HG03066 (cell line): ENCODE measurements around the gene EFHB.
A peak's percentile ranks its signal among the peaks of the same experiment; 100 is the strongest.
"Not testable (repeated sequence)": the region's sequence is repeated elsewhere in the genome, so short reads cannot be mapped to it uniquely, and the experiment has no call there.

Experiments used
- ATAC-seq: cut with Tn5 transposase; IDR thresholded peaks from one replicate; pipeline ENCODE4 v1.9.1; 2021; ENCODE audit warnings: low read depth; ENCODE audit not compliant: unreplicated experiment

Gene EFHB

DNA sequence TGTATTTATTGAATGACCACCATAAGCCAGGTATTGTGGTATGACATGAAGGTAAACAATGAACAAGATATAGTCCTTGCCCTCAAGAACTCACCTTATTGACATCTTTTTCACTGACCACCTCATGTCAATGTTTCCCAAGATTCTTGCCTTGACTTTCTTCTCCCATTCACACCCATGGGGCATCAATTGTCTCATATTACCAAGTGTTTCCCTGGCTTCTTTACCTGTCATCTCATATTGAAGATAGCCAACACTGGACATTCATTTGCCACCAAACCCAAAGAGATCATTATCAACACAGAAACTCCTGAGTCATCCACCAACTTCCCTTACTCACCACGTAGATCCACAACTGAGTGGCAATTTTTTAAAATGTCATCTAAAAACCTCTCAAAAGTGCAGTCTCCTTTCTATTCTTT lies 2.2 kb downstream of the EFHB start:
- ATAC-seq = peak; percentile 35

DNA sequence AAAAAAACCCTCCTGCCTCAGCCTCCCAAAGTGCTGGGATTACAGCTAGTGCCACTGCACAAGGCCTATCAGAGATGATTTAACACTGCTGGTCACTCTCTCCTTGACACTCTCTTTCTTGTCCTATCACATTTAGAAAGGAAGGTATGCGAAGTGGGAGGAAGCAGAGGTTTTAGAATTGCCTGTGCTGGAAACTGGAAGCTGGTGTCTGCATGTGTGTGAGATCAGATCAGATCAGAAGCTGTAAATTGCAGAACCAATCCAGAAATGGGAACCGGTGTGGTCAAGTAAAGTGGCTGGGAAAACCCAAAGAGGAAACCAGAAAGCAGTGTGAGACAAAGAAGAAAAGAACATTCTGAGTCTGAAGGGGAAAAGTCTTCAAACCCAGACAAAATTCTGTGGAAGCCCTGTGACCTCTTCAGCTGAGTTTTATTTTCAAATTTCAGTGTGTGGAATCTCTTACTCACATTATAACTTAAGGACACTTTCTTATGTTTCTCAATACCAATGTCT lies 2.8 kb downstream of the EFHB start:
- ATAC-seq = peak; percentile 64

DNA sequence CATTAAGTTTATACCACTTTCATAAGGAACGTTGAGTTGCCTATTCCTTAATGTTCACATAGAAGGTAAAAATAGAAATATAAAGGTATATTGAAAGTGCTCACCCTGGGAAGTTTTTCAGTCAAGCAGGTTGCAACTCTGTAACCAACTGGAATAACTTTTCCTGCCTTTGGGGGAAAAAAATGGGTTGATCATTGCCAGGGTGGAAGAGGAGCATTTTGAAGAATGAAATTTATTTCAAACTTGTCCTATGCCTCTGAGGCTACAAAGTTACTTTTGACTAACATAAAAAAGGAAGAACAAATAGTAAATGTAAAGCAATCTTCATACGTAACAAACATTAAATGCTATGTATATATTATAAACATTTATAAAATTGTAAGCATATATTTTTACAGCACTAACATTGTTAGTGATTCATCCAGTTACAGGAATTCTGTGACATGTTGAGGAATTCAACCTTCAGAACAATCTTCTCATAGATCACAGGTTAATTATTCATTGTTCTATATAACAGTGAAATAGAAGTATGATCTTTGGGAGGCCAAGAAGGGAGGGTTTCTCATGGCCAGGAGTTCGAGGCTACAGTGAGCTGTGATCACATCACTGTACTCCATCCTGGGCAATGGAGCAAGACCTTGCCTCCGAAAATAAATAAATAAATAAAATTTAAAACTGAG lies 13.5 kb downstream of the EFHB start:
- ATAC-seq = no peak

DNA sequence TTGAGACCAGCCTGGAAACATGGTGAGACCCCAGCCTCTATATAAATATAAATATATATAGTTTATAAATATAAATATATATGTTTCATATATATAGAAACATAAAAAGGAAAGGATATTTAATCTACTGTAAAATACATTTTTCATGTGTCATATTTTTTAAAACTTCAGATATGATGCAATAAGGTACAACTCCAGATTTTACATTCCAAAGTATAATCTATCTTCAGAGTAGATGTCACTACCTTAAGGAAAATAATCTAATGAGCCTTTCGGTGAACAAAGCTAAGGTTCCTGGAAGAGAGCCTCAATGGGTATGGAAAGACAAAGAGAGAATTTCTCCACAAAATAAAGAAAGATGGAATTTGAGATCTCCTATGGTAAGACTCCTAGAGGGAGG lies 16.9 kb downstream of the EFHB start:
- ATAC-seq = no peak

DNA sequence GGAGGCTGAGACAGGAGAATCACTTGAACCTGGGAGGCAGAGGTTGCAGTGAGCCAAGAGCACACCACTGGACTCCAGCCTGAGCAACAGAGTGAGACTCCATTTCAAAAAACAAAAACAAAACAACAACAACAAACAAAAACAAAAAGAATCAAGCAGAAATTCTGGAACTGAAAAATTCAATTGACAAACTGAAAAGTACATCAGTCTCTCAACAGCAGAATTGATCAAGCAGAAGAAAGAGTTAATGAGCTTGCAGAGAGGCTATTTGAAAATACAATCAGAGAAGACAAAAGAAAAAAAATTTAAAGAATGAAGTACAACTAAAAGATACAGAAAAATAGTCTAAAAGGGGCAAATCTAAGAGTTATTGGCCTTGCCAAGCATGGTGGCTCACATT lies 22.6 kb downstream of the EFHB start:
- no peak for ATAC-seq

DNA sequence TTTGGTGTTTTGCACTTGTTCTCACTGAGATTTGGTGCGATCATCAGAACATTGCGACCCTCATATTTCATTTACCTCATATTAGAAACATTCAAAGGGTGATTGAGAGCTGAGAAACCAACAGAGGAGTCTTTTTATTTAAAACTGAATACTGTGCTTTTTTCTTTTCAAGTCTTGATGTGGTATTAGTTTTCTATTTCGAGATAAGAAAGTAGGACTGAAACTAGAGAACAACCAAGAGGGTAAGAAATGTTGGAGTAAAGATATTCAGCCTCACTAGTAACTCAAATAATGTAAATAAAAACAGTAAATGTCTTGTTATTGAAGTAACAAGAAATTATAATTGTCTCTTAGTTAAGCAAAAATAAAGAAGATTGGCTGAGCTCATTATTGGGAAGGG lies 26.5 kb downstream of the EFHB start:
- ATAC-seq = no peak

DNA sequence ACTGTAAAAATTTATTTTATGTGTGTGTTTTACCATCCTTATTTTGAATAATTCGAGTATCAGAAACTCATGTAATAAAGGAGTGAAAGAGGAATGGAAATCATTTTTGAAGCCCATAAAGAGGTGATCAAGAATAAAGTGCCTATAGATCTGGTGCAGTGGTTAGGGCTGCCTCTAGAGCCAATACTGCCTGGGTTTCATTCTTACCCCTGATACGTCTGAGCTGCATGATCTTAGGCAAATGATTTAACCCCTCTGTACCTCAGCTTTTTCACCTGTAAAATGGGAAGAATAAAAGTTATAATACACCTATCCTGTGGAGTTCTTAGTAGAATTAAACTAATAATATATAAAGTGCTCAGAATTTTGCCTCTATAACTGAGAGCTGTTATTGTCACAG lies 30.4 kb downstream of the EFHB start:
- no peak for ATAC-seq

DNA sequence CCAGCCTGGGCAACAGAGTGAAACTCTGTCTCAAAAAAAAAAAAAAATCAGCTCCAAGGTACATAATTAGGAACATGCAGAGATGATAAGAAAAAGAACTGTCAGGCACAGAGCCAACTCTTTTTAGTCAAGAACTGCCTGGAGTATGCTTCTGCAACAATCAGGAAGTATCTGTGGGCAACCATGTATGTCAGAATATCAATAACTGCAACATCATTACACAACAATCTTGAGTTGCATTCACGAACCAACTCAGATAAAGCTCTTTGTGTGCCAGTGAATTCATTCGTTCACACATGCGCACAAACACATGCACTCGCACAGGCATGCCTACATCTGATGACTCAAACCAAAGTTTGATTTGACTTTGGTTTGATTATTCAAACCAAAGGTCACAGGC lies 32.1 kb downstream of the EFHB start:
- no peak for ATAC-seq

DNA sequence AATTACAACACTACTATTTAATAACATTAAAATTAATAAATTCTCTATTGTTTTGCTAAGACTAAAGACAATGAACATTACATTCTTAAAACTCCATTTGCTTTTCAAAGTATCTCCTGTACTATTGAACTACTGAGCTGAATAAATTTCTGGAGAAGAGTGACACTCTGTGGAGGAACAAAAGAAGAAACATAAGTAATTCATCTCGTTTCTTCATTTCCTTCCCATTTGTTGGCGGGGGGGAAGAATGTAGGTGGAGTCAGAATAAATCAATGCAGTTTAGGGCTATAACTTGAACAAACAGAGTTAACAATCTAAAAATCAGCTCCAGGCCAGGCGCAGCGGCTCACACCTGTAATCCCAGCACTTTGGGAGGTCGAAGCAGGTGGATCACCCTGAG lies 32.7 kb downstream of the EFHB start:
- no peak for ATAC-seq

DNA sequence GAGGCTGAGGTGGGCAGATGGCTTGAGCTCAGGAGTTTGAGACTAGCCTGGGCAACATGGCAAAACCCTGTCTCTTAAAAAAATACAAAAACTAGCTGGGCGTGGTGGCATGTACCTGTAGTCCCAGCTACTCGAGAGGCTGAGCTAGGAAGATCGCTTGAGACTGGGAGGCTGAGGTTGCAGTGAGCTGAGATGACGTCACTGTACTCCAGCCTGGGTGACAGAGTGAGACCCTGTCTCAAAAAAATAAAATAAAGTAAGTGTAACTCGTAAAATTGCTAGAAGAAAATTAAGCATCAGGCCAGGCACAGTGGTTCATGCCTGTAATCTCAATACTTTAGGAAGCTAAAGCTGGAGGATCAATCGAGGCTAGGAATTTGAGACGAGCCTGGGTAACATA lies 34.2 kb downstream of the EFHB start:
- ATAC-seq = not testable (repeated sequence)

DNA sequence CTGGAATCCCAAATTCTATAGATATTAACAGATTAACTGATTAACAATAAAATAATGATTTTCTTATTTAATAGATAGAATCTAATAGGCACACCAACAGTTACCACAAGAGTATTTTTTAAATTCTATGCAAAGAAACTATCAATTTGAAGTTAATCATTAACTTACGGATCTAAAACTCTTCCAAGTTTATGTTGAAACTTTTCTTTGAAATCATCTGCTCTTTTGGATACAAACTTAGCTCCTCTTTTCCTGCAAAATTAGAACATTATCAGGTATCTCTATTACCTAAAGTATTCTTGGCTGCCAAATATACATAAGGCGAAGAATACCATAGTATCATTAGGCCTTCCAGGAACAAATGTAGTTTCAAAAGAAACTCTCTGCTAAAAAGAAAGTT lies 34.8 kb downstream of the EFHB start:
- ATAC-seq = no peak

DNA sequence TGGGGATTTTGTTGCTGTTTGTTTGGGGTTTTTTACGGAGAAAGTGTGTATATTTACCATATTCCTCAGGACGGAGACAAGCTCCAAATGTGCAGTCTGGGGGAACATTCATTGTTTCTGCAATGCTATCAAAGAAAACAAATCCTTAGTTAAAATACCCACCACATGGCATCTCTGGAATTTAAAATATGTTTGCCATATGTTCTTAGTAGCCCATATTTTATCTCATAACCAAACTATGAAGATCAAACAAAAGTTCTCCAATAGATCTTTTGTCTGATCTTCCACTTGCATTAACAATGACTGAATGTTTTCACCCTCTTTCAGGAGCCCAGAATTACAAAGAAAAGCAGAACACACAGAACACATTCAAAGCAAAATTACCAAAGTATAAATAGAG lies 35.3 kb downstream of the EFHB start:
- ATAC-seq = no peak

DNA sequence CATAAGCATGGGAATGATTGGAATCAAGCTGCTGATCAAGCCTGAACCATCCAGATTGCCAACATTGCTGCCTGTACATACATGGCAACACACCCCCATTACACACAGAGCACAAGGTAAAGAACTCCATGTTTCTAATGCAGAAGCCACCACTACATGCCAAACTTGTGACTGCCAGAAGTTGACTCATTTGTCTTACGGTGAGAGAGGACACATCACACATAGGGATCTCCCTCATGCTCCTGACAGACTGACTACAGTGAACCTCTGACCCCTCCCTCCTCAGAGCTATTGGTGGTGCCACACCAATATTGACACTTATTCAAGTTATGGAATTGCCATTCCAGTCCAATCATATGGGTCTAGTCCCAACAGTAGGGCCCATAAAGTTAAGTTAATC lies 42.3 kb downstream of the EFHB start:
- ATAC-seq = no peak

DNA sequence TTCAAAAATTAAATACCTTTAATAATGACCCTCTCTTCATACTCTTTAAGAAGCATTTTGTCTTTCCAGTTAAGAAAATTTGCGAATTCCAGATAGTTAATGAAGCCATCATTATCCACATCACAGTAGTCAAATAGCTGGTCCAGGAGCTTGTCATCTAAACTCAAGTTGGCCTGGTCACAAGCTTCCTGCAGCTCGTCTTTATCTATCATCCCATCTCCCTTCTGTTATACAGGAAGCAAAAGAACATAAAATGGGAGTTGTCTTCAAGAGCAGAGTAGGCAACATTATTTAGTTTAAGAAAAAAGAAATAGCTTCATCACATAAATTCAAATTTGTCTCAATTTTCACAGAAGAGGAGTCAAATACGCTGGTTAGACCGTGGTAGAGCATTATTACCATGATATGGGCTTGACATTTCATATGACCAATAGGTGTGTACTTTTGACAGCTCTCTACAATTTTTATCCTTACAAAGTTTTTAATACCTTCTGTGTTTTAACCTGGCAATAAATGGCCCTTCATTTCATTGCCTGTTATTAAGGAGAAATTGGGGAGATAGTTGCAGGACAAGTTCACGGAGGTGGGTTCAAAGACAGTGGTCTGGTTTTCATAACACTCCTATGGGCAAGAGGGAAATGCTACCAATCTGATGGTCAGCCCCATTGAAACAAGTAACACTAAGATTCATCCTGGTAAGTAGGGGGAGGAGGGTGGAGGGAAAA lies 45.4 kb downstream of the EFHB start:
- ATAC-seq = no peak

DNA sequence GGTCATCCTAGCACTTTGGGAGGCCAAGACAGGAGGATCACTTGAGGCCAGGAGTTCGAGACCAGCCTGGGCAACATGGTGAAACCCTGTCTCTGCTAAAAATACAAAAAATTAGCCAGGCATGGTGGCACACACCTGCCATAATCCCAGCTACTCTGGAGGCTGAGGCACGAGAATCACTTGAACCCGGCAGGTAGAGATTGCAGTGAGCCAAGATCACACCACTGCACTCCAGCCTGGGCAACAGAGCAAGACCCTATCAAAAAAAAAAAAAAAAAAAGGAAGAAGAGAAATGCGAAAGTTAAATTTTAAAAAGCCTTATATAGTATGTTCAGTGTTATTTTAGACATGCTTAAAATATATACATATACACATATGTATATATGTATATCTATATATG lies 46.9 kb downstream of the EFHB start:
- not testable (repeated sequence) for ATAC-seq

DNA sequence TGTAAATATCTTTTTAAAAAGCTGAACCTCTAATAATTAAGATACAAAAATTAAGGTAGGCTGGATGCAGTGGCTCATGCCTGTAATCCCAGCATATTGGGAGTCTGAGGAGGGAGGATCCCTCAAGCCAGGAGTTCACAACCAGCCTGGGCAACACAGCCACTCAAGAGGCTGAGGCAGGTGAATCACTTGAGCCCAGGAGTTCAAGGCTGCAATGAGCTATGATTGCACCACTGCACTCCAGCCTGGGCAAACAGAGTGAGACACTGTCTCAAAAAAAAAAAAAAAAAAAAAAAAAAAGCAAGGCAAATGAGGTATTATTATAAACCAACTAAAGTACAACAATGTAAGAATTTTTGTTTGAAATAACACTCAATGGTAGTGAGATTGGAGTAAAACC lies 47.6 kb downstream of the EFHB start:
- no peak for ATAC-seq

DNA sequence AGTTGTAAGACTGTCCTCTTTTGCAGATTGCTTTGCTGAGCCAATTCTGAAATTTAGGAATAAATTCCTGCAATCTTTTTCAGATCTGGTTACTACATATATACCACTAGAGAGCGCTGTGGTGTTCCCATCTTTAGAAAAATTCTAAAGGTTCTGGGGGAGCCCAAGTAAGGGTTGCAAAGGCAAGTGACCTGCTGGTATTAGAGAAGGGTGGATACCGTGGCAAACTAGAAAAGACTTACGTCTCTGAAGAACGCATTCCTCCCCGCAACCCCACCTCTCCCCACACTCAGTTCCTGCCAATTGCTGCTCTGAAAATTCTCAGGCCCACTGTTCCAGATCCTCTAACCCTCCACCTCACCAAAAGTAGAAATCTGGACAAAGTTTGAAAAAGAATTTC lies 48.5 kb downstream of the EFHB start:
- no peak for ATAC-seq

DNA sequence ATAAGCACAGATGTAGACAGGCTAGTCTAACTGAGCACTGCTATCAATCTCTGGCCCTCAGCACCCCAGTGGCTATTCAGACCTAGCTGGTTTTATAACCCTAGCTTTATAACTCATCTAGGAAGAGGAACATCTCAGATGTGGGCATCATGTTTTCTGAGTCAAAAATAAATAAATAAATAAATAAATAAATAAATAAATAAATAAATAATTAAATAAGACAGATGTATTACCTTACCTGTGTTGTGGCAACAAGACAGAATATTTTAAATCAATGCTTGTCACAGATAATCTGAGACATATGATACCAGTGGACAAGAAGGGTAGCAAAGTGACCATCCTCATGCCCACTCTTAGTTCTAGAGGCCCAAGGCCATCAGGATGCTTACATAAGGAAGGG lies 52.2 kb downstream of the EFHB start:
- no peak for ATAC-seq

DNA sequence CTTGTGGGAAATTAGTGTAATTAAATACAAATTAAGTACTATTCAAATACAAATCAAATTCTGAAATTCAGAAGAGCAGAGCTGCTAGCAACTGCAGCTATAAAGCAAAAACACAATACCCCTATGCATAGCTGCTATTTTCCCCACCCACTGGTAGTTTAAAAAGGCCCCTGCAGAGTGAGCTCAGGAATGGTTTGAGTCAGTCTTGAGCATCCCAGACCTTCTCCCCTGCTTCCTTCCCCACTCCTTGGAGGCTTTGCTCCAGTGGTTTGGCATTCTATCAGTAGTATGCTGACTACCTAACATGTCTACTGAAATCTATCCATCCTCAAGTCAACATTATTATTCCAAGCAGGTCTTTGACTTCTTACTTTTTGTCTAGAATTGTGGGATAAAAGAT lies 53.0 kb downstream of the EFHB start:
- ATAC-seq = no peak

DNA sequence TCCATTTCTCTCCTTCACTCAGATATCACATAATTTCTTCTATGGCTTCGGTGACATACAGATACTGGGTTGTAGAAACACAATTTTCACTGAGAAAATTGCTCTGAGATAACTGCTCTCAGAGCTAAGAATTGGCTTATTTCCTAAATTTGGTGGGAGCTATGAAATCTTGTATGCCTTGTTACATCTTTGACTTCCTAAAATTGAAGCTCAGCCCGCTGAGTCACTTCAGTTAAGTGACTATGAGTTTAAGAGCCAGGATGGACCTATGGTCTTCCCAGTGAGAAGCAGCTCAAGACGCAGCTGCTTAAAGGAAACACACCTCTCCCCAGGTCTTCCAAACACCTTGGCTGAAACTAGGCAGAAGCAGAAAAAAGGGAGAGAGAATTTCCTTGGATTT lies 56.4 kb downstream of the EFHB start:
- no peak for ATAC-seq

DNA sequence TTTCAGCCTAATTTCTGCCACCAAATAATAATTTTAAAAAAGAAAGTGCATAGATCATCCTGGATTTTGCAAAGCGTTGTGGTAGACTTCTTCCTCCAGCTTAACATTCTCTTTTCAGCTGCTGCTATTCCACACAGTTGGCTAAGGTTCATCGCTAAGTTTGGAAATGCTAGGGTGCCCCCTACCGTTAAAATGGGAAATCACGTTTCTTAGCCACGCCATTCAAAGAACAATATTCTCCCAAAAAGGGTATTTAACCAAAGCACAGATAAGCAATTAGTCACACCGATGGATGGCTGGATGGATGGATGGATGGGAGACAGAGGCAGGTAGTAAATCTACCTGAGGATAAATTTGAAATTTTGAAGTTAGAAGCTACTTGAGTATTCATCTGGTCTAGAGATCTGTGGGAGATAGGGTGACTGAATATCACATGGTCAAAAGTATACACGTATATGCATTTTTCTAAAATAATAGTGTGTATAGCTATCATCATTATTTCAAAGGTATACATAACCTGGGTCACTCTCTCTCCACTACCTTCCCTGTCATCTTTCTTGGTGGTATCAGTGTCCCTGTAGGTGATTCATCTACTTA lies 67.2 kb downstream of the EFHB start:
- peak; percentile 83 for ATAC-seq

DNA sequence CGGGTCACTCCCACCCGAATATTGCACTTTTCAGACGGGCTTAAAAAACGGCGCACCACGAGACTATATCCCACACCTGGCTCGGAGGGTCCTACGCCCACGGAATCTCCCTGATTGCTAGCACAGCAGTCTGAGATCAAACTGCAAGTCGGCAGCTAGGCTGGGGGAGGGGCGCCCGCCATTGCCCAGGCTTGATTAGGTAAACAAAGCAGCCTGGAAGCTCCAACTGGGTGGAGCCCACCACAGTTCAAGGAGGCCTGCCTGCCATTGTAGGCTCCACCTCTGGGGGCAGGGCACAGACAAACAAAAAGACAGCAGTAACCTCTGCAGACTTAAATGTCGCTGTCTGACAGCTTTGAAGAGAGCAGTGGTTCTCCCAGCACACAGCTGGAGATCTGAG lies 78.7 kb downstream of the EFHB start:
- ATAC-seq = not testable (repeated sequence)
